IMR-90 (cell line): ENCODE data around the gene ABTB2.

Experiments
- MXI1 ChIP-seq: IDR thresholded peaks from 2 replicates; pipeline ENCODE4 v1.6.1; 2012; ENCODE audit warnings: low read depth, mild to moderate bottlenecking, low read length, moderate library complexity, borderline replicate concordance
- NFE2L2 ChIP-seq: fragments of 150-350 bp; IDR thresholded peaks from 2 replicates; pipeline ENCODE4 v1.6.1; 2016; ENCODE audit warnings: low read depth, mild to moderate bottlenecking, low read length
- POLR2A ChIP-seq: IDR thresholded peaks from 2 replicates; pipeline ENCODE4 v1.6.1; 2012; ENCODE audit warnings: mild to moderate bottlenecking, low read depth, low read length
- RFX5 ChIP-seq: IDR thresholded peaks from 2 replicates; pipeline ENCODE4 v1.8.0; 2012; ENCODE audit warnings: low read depth, mild to moderate bottlenecking, low read length, moderate library complexity
- SMC3 ChIP-seq: fragments of 150-350 bp; IDR thresholded peaks from 2 replicates; pipeline ENCODE4 v1.6.1; 2016; ENCODE audit warnings: low read depth, mild to moderate bottlenecking, antibody characterized with exemption, low read length, moderate library complexity
- TF ChIP-seq, protein P1 (sequence below): conservative IDR thresholded peaks from 2 replicates; pipeline ENCODE4 v1.5.1; 2012; ENCODE audit warnings: mild to moderate bottlenecking, low read depth, low read length, improper control_type of control experiment

GRCh38 chr11:34114014-34114413, 243.8 kb downstream of the ABTB2 start:
- TF ChIP-seq, protein P1, sequence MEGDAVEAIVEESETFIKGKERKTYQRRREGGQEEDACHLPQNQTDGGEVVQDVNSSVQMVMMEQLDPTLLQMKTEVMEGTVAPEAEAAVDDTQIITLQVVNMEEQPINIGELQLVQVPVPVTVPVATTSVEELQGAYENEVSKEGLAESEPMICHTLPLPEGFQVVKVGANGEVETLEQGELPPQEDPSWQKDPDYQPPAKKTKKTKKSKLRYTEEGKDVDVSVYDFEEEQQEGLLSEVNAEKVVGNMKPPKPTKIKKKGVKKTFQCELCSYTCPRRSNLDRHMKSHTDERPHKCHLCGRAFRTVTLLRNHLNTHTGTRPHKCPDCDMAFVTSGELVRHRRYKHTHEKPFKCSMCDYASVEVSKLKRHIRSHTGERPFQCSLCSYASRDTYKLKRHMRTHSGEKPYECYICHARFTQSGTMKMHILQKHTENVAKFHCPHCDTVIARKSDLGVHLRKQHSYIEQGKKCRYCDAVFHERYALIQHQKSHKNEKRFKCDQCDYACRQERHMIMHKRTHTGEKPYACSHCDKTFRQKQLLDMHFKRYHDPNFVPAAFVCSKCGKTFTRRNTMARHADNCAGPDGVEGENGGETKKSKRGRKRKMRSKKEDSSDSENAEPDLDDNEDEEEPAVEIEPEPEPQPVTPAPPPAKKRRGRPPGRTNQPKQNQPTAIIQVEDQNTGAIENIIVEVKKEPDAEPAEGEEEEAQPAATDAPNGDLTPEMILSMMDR, result no peak
- TF ChIP-seq POLR2A (no peak), NFE2L2 (no peak), SMC3 (no peak), RFX5 (no peak), MXI1 (no peak)
